Measurements from ENCODE around the gene SLC37A2. TPM values are rescaled to one million over a fixed set of nuclear protein-coding genes. Genes with fewer than 3 reads are reported as not detected.
"Not testable (repeated sequence)": the region's sequence is repeated elsewhere in the genome, so short reads cannot be mapped to it uniquely, and the experiment has no call there.

SLC37A2 gene
- polyA plus RNA-seq, 1 of the 3 experiments (the other 2 are of a cell fraction): 0.44 TPM

GRCh38 chr11:125025968-125026367, 37.1 kb upstream of the SLC37A2 start:
- Histone ChIP-seq H3K9ac (no peak overlapping the region), H3K27me3 (ENCODE audit: insufficient read depth) (no peaks in the 10 kb centered on the region), H3K9me3 (no peaks in the 10 kb centered on the region), H3K79me2 (ENCODE audit: insufficient read depth) (no peaks in the 10 kb centered on the region), H2AFZ (ENCODE audit: low read depth) (no peak overlapping the region), H3K4me3 (ENCODE audit: low read depth in 2 of 2, low read length in 1 of 2) (no peak overlapping the region), H3K36me3 (replicated peaks in 1 of 2; ENCODE audit: control insufficient read depth in 1 of 2, insufficient read depth in 2 of 2, low read length in 1 of 2) (no peaks in the 10 kb centered on the region), H3K27ac (ENCODE audit: low read depth in 2 of 2, low read length in 1 of 2) (no peak overlapping the region), H3F3A (replicated peaks; ENCODE audit: insufficient read depth) (no peaks in the 10 kb centered on the region), H3K9me2 (no peaks in the 10 kb centered on the region), H3K4me1 (ENCODE audit: control insufficient read depth in 1 of 2, insufficient read depth in 2 of 2, low read depth in 1 of 2, low read length in 1 of 2) (no peaks in the 10 kb centered on the region), H4K20me1 (ENCODE audit: insufficient read depth) (no peaks in the 10 kb centered on the region), H3K4me2 (no peak overlapping the region)
- WGBS (ENCODE audit: low lambda C conversion rate): 90% methylated on average over 2 of the region's 2 CpGs
- TF ChIP-seq RFX5 (IDR thresholded peaks at IDR 0.05; ENCODE audit: low read length) (no peak), EZH2phosphoT487 (IDR thresholded peaks at IDR 0.05; ENCODE audit: borderline replicate concordance, low read depth) (no peak), SMC3 (IDR thresholded peaks at IDR 0.05; ENCODE audit: low read depth, low read length) (no peak), EP300 (IDR thresholded peaks at IDR 0.05; ENCODE audit: borderline replicate concordance in 1 of 2, low read depth in 1 of 2, low read length in 1 of 2) (no peak), FOXJ3 (CRISPR knock-in tag; IDR thresholded peaks at IDR 0.05) (no peak), FOSL2 (IDR thresholded peaks at IDR 0.05; ENCODE audit: borderline replicate concordance, low read depth) (no peak), JUND (IDR thresholded peaks at IDR 0.05) (no peak), REST (IDR thresholded peaks at IDR 0.05; ENCODE audit: low read depth, low read length) (no peak), CHD2 (IDR thresholded peaks at IDR 0.05; ENCODE audit: low read length, partially characterized antibody) (no peak), RXRA (IDR thresholded peaks at IDR 0.05; ENCODE audit: borderline replicate concordance, low read depth) (no peak), GABPA (IDR thresholded peaks at IDR 0.05; ENCODE audit: low read depth) (no peak), IRF3 (IDR thresholded peaks at IDR 0.05; ENCODE audit: low read depth, low read length) (no peak), MAX (IDR thresholded peaks at IDR 0.05; ENCODE audit: low read depth) (no peak), RAD21 (IDR thresholded peaks at IDR 0.05; ENCODE audit: low read length) (no peak), YY1 (IDR thresholded peaks at IDR 0.05; ENCODE audit: low read depth) (no peak), ZBTB33 (IDR thresholded peaks at IDR 0.05; ENCODE audit: borderline replicate concordance, low read depth) (no peak), USF1 (IDR thresholded peaks at IDR 0.05; ENCODE audit: borderline replicate concordance, low read depth) (no peak), SIN3A (IDR thresholded peaks at IDR 0.05; ENCODE audit: borderline replicate concordance, low read depth, low read length) (no peak)
- ChIA-PET POLR2A (no interaction called here), CTCF (no interaction called here)
- DNase-seq: no peak

GRCh38 chr11:125029431-125029830, 33.7 kb upstream of the SLC37A2 start:
- 44% methylated on average over 1 of the region's 1 CpG for WGBS (ENCODE audit: low lambda C conversion rate)
- POLR2A ChIA-PET; H3K4me3 ChIP-seq (ENCODE audit: low read depth in 2 of 2, low read length in 1 of 2); H3K9me2 ChIP-seq; H3K9ac ChIP-seq; H3K27ac ChIP-seq (ENCODE audit: low read depth in 2 of 2, low read length in 1 of 2); H3K27me3 ChIP-seq (ENCODE audit: insufficient read depth); H3K79me2 ChIP-seq (ENCODE audit: insufficient read depth); H3K4me1 ChIP-seq (ENCODE audit: control insufficient read depth in 1 of 2, insufficient read depth in 2 of 2, low read depth in 1 of 2, low read length in 1 of 2); H2AFZ ChIP-seq (ENCODE audit: low read depth); DNase-seq; H3K4me2 ChIP-seq; H3K9me3 ChIP-seq; H3F3A ChIP-seq (replicated peaks; ENCODE audit: insufficient read depth); CTCF ChIA-PET; H3K36me3 ChIP-seq (replicated peaks in 1 of 2; ENCODE audit: control insufficient read depth in 1 of 2, insufficient read depth in 2 of 2, low read length in 1 of 2); H4K20me1 ChIP-seq (ENCODE audit: insufficient read depth): not testable (repeated sequence)

Measured in SK-N-SH (cell line).